RPMI8226 (cell line): Measurements from ENCODE around the gene CTTN.

Experiments used
- DNase-seq: peaks from one replicate; pipeline ENCODE4 v3.0.0-alpha.2; 2015

Gene CTTN

DNA sequence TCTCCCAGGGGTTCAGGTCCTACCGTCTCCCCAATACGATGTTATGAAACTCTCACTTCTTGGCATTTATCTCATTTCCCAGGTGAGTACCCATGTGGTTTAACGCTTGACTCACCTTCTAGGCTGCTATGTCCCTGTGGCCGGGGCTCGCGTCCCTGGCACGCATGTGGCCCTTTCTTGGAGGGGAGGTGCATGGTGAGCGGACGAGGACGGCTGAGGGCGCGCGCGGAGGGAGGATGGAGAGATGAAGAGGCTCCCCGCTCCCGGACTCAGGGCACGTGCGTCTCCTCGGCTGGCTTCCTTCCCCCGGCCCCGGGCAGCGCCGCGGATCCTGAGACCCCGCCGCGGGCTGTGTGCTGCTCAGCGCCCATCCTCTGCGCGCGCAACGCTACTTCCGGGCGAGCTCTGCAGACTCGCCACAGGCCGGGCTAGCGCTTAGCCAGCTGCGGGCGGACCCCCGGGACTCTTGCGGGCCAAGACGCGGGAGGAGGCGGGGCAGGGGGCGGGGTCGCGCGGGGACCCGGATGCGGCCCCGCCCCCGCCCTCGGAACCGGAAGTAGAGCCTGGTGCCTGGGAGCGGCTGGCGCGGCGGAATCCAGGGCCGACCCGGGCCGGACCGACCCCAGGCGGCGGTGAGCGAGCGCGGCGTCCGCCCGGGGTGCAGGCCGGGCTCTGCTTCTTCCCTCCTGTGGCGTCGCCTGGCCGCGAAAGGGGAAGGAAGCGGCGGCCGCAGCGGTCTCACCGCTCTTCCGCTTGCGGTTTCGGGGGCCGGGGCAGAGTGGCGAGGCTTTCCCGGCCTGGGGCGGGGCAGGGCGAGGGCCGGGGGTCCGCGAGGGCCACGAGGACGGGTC, at the start of gene CTTN:
Gene CTTN, plus strand, starts transcription at position 547 of the 851 bp plus-strand sequence. CDS start 8,769 bp downstream, outside the sequence.
- peak; percentile 80 for DNase-seq

GRCh38 chr11:70348608-70349007, 49.7 kb upstream of the CTTN start:
- no peak for DNase-seq

GRCh38 chr11:70351646-70352045, 46.7 kb upstream of the CTTN start:
- DNase-seq: no peak

DNA sequence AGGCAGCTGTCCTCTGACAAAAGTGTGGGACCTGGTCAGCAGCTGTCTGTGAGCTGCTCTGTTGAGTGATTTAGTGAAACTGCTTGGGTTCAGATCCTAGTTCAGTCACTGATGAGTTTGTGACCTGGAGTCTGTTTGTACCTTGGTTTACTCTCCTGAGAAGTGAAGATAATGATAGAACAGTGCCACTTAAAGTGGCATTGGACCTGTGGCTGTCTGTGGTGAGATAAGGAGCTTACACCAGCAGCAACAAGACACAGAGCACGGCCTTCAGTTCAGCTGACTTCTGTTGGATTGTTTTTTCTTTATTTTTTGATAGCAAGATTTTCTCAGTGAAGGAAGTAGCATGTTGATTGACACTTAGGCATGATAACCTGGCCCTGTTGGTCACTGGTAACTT, 46.2 kb upstream of the CTTN start:
- no peak for DNase-seq

GRCh38 chr11:70352601-70353000, 45.7 kb upstream of the CTTN start:
- DNase-seq: no peak

DNA sequence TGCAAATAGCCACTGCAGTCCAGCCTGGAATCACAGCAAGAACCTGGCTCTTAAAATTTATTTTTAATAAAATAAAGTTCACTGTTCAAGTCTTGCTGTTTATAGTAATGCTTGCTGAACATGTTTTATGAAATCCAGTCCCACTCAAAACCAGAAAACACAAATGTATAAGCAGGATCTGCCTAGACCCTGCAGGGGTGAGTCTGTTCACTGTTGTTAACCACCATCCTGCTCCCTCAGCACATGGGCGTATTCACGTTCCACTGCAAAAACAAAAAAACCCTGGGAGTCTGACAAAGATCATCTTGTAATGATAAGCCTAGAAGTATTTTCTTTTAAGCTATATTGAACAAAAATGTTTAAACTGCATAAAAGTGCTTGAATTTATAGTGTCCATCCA, 45.0 kb upstream of the CTTN start:
- no peak for DNase-seq

- no peak for DNase-seq
Measured at GRCh38 chr11:70353900-70354568, 44.3 kb upstream of the CTTN start.

GRCh38 chr11:70354629-70355028, 43.7 kb upstream of the CTTN start:
- no peak for DNase-seq

DNA sequence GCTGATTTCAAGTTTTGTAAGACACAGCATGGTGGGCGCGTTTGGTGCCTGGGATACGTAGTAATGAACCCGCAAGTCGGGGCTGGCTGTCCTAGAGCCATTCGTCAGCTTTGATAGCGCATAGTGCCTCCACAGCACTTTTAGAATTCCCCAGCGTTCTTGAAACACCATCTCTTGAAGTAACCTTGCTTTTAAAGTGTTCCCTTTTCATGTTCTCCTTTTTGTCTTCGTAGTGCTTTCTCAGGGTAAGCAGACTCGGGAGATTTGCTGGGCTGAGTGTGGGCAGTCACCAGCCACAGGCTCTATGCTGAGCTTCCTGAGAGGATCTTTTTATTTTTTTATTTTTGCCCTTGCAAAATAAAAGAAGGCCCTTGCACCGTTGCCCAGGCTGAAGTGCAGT, 39.6 kb upstream of the CTTN start:
- no peak for DNase-seq

GRCh38 chr11:70359451-70360205, 38.7 kb upstream of the CTTN start:
- DNase-seq: no peak

DNA sequence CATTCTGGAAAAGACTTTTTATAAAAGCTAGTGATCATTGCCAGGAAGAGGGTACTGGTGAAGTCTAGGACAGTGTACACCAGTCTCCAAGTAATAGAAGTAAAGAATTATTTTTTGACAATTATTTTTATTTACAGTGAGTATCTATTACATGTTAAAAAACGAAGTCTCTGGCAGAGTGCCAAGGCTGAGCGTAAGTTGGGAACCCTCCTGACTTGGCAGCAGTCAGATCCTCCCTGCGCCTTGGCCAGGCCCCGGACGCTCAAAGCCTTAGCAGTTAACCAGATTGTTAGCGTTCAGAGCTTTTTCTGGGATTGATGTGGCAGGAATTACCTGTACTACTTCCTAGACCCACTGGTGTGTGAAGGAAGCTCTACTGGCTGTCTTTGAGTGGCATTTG, 38.1 kb upstream of the CTTN start:
- DNase-seq: no peak

- DNase-seq: no peak
Measured at GRCh38 chr11:70364178-70364577, 34.2 kb upstream of the CTTN start.

DNA sequence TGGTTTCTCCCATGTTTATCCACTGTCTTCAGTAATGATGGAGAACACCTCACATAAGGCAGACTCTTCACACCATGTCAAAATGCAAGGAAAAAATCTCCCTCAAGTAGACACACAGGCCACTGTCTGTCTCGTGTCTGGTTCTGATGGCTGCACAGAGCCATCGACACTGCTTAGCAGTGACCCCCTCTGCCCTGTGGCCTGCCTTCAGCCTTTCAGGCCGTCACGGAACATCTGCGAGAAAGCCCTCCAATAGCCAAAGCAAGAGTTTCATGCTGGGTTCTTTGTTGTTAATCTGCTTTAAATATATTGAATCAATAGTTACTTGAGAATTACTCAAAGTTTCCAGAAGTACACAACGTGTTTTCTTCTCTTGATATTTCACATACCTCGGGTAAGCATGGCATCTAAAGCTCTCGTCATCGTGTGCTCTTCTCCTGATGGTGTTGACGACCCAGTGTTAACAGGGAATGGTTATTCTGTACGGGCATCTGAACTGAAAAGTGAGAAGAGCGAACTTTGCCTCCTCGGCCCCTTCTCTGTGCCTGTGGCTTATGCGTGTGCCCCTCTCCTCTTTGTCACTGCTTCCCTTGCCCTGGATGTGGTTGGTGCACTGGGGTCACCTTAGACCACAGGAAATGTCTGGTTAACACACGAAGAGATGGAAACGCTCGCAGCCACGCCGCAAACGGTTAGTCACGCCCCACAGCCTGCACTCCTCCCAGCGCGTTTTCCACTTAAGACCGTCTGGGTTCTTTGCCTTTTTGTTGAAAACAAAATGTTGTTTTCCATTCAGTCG, 33.4 kb upstream of the CTTN start:
- DNase-seq: no peak

DNA sequence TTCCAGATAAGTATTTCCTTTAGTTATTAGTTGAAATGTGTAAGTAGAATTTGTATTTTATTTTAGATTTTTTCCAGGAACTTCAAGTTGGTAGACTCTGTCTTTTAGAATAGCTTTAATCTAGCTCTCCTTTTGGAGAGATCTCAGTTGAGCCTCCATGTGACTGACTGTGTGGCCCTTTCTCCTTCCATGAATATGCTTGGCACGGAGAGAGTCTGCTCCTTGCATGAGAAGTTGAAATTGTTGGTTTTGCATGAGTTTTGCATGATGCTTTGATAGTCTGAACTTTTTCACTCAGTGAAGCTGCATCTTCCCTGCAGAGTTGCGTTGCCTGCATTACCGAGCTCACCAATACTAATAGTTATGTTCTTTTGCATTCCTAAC, 32.8 kb upstream of the CTTN start:
- no peak for DNase-seq

GRCh38 chr11:70367071-70367470, 31.3 kb upstream of the CTTN start:
- DNase-seq: no peak

DNA sequence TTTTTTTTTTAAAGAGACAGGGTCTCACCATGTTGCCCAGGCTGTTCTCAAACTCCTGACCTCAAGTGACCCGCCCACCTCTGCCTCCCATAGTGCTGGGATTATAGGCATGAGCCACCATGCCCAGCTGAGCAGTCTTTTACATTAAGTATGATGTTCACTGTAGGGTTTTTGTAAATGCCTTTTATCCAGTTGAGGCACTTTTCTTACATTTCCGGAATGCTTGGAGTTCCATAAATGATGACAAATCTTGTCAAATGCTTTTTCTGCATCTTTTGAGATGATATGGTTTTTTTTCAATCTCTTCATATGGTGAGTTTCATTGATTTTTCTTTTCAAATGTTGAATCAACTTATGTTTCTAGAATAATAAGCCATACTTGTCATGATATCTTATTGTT, 29.4 kb upstream of the CTTN start:
- DNase-seq: no peak

DNA sequence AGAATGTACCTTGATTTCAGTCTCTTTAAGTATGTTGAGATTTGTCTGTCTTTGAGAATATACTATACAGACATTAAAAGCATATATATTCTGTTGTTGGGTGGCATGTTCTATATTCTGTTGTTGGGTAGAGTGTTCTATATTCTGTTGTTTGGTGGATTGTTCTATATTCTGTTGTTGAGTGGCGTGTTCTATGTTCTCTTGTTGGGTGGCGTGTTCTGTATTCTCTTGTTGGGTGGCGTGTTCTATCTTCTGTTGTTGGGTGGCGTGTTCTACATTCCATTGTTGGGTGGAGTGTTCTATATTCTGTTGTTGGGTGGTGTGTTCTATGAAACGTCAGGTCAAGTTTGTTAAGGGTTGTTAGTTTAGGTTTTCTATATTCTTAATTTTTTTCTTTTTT, 27.1 kb upstream of the CTTN start:
- DNase-seq: no peak

DNA sequence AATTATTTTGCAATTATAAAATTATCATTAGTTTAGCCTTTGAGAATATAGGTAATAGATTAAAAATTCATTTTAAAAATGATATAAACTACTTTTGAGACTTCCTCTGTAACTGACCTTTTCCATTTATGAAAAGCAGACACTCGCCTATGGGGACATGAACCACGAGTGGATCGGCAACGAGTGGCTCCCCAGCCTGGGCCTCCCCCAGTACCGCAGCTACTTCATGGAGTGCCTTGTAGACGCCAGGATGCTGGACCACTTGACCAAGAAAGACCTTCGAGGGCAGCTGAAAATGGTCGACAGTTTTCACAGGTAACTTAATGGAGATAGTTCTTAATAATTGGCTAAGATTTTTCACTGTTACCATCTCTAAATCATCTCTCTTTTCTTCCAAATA, 26.3 kb upstream of the CTTN start:
- DNase-seq: no peak

DNA sequence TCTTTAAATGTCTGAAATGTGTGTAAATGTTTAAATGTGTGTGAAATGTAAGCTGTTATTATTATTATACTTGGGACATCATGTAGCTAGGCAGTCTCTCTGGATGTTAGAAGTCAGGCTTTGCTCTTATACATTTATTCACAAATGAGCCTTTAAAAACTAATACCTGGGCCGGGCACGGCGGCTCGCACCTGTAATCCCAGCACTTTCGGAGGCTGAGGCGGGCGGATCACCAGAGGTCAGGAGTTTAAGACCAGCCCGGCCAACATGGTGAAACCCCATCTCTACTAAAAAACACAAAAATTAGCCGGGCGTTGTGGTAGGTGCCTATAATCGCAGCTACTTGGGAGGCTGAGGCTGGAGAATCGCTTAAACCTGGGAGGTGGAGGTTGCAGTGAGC, 21.7 kb upstream of the CTTN start:
- no peak for DNase-seq

GRCh38 chr11:70377645-70378044, 20.7 kb upstream of the CTTN start:
- DNase-seq: no peak

DNA sequence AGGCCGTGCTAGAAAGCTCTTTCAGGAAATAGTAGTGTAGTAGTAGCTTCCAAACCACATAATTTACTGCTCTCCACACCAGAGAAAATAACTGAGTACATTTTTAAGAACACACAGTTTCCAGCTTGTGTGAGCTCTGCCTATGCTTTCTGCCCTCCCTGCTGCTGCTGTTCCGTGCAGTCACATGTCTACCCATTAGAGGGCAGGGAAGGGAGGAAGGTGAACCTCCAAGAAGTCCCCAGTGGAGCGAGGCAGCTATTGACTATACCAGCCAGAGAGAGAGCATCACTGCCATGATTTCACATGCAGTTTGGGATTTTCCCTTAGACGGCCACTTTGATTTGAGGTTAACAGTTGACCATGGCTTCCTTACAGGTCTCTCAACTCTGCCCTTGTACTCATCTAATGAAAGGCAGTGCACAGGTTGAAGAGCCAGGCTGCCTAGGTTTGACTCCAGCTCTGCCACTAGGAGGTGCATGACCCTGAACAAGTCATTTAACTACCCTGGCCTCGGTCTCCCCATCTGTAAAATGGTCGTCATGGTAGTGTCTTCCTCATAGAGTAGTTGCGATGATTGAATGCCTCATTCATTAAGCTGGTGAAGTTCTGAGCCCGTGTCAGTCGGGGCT, 19.7 kb upstream of the CTTN start:
- DNase-seq: no peak

DNA sequence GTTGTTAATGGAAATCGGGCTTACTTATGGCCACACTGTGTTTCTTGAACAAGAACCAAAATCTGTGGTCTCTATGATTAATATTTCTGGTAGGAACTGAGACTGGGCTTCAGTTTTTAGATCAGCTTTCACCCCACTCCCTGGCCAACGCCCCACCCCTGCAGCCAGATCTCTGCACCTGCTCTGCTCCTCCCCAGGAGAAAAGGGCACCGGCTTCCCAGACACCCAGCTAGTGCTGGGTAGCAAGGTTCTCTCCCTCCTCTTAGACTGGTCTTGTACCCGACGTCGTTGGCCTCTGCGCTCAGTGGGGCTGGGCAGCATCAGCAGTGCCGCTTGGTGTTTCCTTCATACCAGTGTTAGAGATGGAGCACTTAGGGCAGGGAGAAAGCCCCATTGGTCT, 17.0 kb upstream of the CTTN start:
- no peak for DNase-seq
